Measurements from ENCODE around the gene ROPN1.
A peak's percentile ranks its signal among the peaks of the same experiment; 100 is the strongest.

ROPN1 gene

DNA sequence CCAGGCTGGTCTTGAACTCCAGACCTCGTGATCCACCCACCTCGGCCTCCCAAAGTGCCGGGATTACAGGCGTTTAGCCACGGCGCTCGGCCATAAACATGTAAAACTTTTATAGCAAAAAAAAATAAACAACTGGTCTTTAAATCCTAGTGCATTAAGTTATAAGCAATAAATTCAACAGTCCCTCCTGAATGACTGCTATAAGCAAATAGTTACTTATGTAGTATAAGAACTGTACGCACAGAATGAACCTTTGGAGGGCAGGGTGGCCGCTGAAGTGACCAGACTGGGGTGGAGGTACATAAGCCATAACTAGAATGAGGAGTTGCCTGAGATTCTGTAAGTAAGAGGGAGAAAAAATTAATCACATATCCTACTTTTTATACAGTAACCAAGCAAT lies 43.5 kb downstream of the ROPN1 start:
- no peak for DNase-seq (ENCODE audit: low read depth)

DNA sequence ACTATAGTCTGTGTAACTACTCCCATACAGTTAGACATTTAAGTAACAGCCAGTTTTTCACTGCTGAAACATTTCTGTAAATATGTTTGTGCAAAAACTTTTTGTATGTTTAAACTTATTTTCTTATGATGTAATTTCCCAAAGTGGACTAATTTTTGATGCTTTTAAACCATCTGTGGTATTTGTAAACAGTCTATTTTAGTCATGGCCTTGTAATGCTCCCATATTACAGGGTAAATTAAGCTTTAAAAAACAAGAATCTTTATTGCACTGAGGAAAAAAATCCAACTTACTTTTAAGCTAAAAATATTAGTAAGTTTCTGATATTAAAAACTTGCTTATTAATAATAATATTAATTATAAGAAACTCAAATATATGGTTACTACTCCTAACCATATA lies 44.4 kb downstream of the ROPN1 start:
- peak; percentile 26 for DNase-seq (ENCODE audit: low read depth)

DNA sequence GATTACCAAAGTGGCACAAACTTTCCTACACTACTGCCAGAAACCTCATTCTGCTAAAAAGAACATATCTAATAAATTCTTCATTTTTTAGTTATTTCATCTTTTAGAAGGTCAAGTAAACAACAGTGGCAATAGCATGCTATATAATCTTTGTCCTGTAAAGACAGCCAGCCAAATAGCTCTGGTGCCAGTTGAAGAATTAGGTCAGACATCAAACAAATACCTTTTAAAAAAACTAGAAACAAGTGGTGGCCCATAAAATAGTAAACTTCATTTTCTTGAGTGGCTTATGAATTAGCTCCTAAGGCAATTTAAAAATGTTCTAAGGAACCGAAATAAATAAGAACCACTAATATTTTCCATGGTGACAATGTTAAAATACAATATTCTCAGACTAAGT lies 50.4 kb downstream of the ROPN1 start:
- no peak for DNase-seq (ENCODE audit: low read depth)

DNA sequence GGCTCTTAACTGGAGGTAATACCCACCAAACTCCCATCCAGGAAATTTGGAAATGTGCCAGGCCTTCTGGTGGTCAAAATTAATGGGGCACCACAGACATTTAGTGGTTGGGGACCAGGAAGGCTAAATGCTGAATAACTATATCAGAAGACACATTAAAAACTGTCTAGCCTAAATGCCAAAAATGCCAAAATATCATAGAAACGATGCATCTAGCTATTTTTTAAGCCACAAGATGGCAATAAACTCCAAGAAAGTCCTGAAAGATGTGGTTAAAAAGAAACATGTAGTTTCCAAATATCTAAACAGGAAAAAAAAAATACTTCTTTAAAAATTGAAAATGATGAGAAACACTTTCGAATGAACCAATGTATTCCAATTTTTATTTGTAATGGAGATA lies 50.8 kb downstream of the ROPN1 start:
- peak; percentile 39 for DNase-seq (ENCODE audit: low read depth)

DNA sequence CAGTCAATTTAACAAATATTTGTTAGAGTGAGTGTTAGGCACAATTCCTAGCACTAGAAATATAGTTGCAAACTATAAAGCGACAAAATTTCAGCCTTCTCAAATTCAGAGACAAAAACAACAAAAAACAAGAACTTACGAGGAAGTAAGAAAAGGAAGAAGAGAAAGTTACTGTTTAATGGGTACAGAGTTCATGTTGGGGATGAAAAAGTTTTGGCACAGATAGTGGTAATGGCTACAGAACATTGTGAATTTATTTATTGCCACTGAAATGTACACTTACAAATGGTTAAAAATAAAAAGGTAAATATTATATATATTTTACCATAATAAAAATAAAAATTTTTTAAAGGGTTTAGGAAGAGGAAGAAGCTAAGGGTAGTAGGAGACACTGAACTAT lies 52.2 kb downstream of the ROPN1 start:
- no peak for DNase-seq (ENCODE audit: low read depth)

DNA sequence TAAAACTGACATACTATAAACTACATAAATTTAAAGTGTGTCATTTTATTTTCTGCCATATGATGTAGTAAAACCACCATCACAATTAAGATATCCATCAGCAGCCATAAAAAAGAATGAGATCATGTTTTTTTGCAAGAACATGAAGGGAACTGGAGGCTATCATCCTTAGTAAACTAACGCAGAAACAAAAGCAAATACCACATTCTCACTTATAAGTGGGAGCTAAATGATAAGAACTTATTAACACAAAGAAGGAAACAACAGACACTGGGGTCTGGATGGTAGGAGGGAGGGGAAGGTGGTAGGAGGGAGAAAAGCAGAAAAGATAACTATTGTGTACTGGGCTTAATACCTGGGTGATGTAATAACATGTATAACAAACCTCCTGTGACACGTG lies 55.5 kb downstream of the ROPN1 start:
- peak; percentile 71 for DNase-seq (ENCODE audit: low read depth)

DNA sequence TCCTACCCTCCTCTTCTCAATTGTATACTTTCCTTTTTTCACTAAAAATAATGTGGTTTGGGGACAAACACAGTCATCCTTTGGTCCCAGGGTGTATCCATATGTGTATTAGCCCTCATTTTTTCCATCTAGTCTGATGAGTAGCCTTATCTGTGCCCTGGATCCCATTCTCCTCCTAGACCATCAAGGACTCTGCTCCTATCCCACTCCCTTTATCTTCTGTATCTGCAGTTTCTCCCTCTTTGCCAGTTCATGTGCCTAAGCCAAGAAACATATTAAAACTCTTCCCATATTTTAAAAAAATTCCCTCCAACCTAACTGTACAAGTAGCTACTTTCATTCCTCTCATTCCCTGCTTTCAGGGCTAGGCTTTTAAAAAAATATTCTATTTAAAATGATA lies 56.1 kb downstream of the ROPN1 start:
- peak; percentile 6 for DNase-seq (ENCODE audit: low read depth)

DNA sequence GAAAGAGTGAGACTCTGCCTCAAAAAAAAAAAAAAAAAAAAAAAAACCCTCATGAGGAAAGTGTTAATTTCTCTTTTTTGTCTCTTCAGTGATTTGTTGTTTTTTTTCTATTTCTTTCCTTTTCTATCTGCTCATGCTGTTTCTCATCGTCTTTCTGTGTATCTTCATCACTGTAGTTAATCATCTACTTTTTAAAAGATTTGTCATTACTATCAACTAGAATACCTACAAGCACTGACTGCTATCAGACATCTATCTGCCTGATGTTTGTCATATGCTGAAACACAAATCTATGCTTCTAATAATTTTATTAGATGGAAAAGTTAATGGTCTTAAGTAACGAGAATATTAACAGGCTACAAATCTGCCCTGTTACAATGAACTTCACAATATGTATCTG lies 57.7 kb downstream of the ROPN1 start:
- no peak for DNase-seq (ENCODE audit: low read depth)

DNA sequence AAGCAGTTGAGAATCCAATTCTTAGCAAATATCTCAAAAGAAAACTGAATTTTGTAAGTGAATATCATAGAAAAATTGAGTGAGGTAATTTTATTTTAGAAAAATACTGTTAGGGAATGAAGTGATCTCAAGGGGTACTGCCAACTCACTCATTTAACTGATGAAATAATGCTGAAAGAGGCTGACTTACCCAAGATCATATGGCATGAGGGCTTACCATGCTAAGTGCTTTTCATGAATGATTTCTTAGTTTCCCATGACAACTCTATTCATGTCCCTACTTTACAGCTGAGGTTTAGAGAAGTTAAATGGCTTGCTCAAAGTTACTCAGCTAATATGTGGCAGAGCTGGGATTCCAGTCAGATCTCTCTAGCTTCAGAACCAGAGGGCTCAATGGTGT lies 61.5 kb downstream of the ROPN1 start:
- no peak for DNase-seq (ENCODE audit: low read depth)

DNA sequence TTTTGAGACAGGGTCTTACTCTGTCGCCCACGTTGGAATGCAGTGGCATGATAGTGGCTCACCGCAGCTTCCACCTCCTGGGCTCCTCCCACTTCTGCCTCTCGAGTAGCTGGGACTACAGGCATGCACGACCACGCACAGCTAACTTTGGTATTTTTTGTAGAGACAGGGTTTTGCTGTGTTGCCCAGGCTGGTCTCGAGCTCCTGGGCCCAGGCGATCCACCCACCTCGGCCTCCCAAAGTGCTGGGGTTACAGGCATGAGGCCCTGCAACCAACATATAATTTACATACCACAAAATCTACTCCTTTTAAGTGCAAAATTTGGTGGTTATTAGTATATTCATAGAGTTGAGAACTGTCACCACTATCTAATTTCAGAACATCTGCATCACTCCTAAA lies 62.6 kb downstream of the ROPN1 start:
- DNase-seq (ENCODE audit: low read depth): no peak

DNA sequence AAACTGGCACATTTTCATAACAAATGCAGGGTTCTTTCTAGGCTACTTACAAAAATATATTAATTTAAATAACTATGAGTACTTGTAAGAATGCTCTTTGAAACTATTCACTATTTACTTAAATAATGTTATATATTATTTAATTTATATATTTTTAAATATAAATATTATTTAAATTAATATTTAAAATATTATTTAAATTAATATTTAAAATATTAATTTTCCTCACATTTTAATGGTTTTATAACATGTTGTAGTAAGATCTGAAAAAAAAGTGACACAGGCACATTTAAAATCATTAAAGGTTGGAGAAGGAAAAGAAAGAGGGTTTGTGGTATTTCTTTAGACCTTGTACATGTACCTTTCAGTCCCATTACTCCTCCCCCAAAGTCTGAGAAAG lies 65.5 kb downstream of the ROPN1 start:
- DNase-seq (ENCODE audit: low read depth): no peak

DNA sequence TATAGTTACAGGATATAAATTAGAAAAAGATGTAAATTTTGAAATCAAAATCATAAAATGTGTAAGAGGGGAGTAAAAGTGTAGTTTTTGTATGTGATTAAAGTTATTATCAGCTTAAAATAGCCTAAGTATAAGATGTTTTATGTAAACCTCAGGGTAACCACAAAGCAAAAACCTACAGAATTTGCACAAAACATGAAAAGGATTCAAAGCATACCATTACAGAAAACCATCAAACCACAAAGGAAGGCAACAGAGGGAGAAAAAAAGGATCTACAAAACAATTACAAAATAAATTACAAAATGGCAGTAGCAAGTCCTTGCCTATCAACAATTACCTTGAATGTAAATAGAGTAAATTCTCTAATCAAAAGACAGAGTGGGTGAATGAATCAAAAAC lies 71.1 kb downstream of the ROPN1 start:
- DNase-seq (ENCODE audit: low read depth): no peak

DNA sequence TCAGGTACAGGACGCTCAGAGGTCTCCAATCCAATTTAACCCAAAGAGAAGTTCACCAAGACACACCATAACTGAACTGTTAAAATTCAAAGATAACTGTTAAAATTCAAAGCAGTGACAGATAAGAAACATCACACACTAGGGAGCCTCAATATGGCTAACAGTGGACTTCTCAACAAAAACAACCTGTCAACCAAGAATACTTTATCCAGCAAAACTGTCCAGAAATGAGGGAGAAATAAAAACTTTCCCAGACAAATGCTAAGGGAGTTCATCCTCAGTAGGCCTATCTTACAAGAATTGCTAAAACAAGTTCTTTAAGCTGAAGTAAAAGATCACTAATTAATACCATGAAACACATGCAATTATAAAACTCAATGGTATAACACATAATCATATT lies 71.5 kb downstream of the ROPN1 start:
- no peak for DNase-seq (ENCODE audit: low read depth)

DNA sequence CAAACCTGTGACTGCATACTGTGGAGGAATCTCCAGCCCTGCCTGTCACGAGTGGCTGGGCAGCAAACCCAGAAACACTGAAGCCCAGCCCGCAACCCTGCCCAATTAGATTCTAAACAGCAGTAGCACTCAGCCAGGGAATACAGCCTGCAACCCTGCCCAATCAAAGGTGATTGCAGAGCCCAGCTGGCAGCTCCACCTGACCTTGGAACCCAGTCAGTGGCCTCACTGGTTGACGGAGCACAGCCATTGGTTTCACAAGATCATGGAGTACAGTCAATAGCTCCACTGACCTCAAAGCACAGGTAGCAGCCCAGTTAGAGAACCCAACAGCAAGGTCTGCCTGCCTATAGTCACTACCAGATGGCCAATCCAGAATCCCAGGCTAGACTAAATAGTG lies 72.6 kb downstream of the ROPN1 start:
- no peak for DNase-seq (ENCODE audit: low read depth)
